ENCODE results near the gene PIKFYVE.

The PIKFYVE gene

GRCh38 chr2:208280933-208281332 is 14.9 kb downstream of the PIKFYVE start:
- Histone ChIP-seq H3K36me3 (ENCODE audit: low read depth) (peaks cover 87% of the 10 kb centered on the region), H3K27me3 (ENCODE audit: insufficient read depth, poor library complexity, severe bottlenecking) (no peaks in the 10 kb centered on the region), H3K9me3 (ENCODE audit: severe bottlenecking) (no peaks in the 10 kb centered on the region), H3K27ac (ENCODE audit: poor library complexity, severe bottlenecking) (no peak overlapping the region), H3K4me3 (ENCODE audit: severe bottlenecking) (no peak overlapping the region), H3K4me1 (ENCODE audit: insufficient read depth, poor library complexity, severe bottlenecking) (no peaks in the 10 kb centered on the region)
- no peak for ATAC-seq (ENCODE audit: low read depth)
- no peak for TF ChIP-seq CTCF (IDR thresholded peaks at IDR 0.05; ENCODE audit: poor library complexity, severe bottlenecking)
- no peak for DNase-seq (ENCODE audit: low spot score)

- no peaks in the 10 kb centered on the region for H3K4me1 ChIP-seq (ENCODE audit: insufficient read depth, poor library complexity, severe bottlenecking)
- H3K9me3 ChIP-seq (ENCODE audit: severe bottlenecking) = no peaks in the 10 kb centered on the region
- no peak overlapping the region for H3K27ac ChIP-seq (ENCODE audit: poor library complexity, severe bottlenecking)
- TF ChIP-seq CTCF (IDR thresholded peaks at IDR 0.05; ENCODE audit: poor library complexity, severe bottlenecking) = no peak
- no peak overlapping the region for H3K4me3 ChIP-seq (ENCODE audit: severe bottlenecking)
- peaks cover 82% of the 10 kb centered on the region for H3K36me3 ChIP-seq (ENCODE audit: low read depth)
- H3K27me3 ChIP-seq (ENCODE audit: insufficient read depth, poor library complexity, severe bottlenecking) = no peaks in the 10 kb centered on the region
- ATAC-seq (ENCODE audit: low read depth) = no peak
- no peak for DNase-seq (ENCODE audit: low spot score)
Measured at GRCh38 chr2:208285853-208286252, 19.8 kb downstream of the PIKFYVE start.

GRCh38 chr2:208294482-208295024 is 28.5 kb downstream of the PIKFYVE start:
- H3K27ac ChIP-seq (ENCODE audit: poor library complexity, severe bottlenecking) = no peak overlapping the region
- no peak for DNase-seq (ENCODE audit: low spot score)

GRCh38 chr2:208295834-208296233 is 29.8 kb downstream of the PIKFYVE start:
- H3K27ac ChIP-seq (ENCODE audit: poor library complexity, severe bottlenecking) = no peak overlapping the region
- no peaks in the 10 kb centered on the region for H3K4me1 ChIP-seq (ENCODE audit: insufficient read depth, poor library complexity, severe bottlenecking)
- no peak for ATAC-seq (ENCODE audit: low read depth)
- no peaks in the 10 kb centered on the region for H3K27me3 ChIP-seq (ENCODE audit: insufficient read depth, poor library complexity, severe bottlenecking)
- no peak for TF ChIP-seq CTCF (IDR thresholded peaks at IDR 0.05; ENCODE audit: poor library complexity, severe bottlenecking)
- H3K4me3 ChIP-seq (ENCODE audit: severe bottlenecking) = no peak overlapping the region
- no peaks in the 10 kb centered on the region for H3K9me3 ChIP-seq (ENCODE audit: severe bottlenecking)
- no peak for DNase-seq (ENCODE audit: low spot score)
- H3K36me3 ChIP-seq (ENCODE audit: low read depth) = peaks cover 35% of the 10 kb centered on the region

More at GRCh38 chr2:208294482-208295024, 28.5 kb downstream of the PIKFYVE start:
- Histone ChIP-seq H3K9me3 (ENCODE audit: severe bottlenecking) (no peaks in the 10 kb centered on the region), H3K36me3 (ENCODE audit: low read depth) (peaks cover 41% of the 10 kb centered on the region), H3K27me3 (ENCODE audit: insufficient read depth, poor library complexity, severe bottlenecking) (no peaks in the 10 kb centered on the region), H3K4me1 (ENCODE audit: insufficient read depth, poor library complexity, severe bottlenecking) (no peaks in the 10 kb centered on the region), H3K4me3 (ENCODE audit: severe bottlenecking) (no peak overlapping the region)
- TF ChIP-seq CTCF (IDR thresholded peaks at IDR 0.05; ENCODE audit: poor library complexity, severe bottlenecking) = no peak
- ATAC-seq (ENCODE audit: low read depth) = no peak

GRCh38 chr2:208296610-208297009 is 30.6 kb downstream of the PIKFYVE start:
- Histone ChIP-seq H3K4me3 (ENCODE audit: severe bottlenecking) (no peak overlapping the region), H3K4me1 (ENCODE audit: insufficient read depth, poor library complexity, severe bottlenecking) (no peaks in the 10 kb centered on the region), H3K9me3 (ENCODE audit: severe bottlenecking) (no peaks in the 10 kb centered on the region), H3K36me3 (ENCODE audit: low read depth) (peaks cover 41% of the 10 kb centered on the region), H3K27me3 (ENCODE audit: insufficient read depth, poor library complexity, severe bottlenecking) (no peaks in the 10 kb centered on the region), H3K27ac (ENCODE audit: poor library complexity, severe bottlenecking) (no peak overlapping the region)
- DNase-seq (ENCODE audit: low spot score) (no peak), ATAC-seq (ENCODE audit: low read depth) (no peak)
- TF ChIP-seq CTCF (IDR thresholded peaks at IDR 0.05; ENCODE audit: poor library complexity, severe bottlenecking) = no peak
